Fibroblast of the aortic adventitia (primary cell): ENCODE measurements around the gene AFM. TPM values are rescaled to one million over a fixed set of nuclear protein-coding genes. Genes with fewer than 3 reads are reported as not detected.

ENCODE experiments used
- DNase-seq: peaks from one replicate; pipeline ENCODE4 v3.0.0-alpha.2; 2010; ENCODE audit warnings: low read depth
- H3K4me3 ChIP-seq: 2 replicates; pipeline ENCODE4 v1.5.1; 2011; ENCODE audit warnings: low read depth, mild to moderate bottlenecking, control low read depth, low read length, moderate library complexity
- CTCF ChIP-seq: IDR thresholded peaks from 2 replicates; pipeline ENCODE4 v1.5.1; 2011; ENCODE audit warnings: mild to moderate bottlenecking, low read length, control low read depth, inconsistent platforms; ENCODE audit not compliant: insufficient read depth
- total RNA-seq: library from RNA; depleted of rRNA; stranded (reverse); fragments of >200 nt; gene quantifications from 2 replicates; pipeline ENCODE4 v1.2.3, GENCODE V29; 2012; ENCODE audit warnings: low replicate concordance

AFM gene
- total RNA-seq, 1 donor, result not detected

GRCh38 chr4:73448448-73449203, 32.9 kb upstream of the AFM start:
- no peak for DNase-seq
- TF ChIP-seq CTCF, result no peak

DNA sequence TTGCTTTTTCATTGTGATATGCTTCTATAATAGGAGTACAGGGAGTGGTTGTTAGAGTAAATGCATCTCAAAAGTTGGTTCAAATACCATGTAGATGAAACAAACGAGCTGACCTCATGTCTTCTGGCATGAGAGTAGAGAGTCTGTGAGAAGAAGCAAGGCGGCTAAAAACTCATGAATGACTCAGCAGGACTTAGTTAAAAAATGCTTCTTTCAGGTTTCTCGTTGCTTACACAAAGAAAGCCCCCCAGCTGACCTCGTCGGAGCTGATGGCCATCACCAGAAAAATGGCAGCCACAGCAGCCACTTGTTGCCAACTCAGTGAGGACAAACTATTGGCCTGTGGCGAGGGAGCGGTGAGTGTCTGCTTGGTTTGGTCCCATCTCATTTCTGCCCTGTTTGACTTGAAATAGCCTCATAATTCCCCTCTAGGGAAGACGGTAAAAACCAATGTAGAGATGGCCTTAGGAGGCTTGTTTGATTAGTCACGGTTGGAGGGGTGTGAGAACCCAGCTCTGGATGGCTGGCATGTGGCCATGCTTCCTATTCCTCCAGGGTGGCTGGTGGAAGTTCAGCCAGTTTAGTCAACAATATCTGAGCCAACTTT, 31.0 kb upstream of the AFM start:
- DNase-seq, result peak; percentile 96
- H3K4me3 ChIP-seq, result peak overlapping the region; percentile 43
- TF ChIP-seq CTCF, result no peak

More at GRCh38 chr4:73448448-73449203, 32.9 kb upstream of the AFM start:
- no peak overlapping the region for H3K4me3 ChIP-seq

GRCh38 chr4:73451404-73451803, 30.1 kb upstream of the AFM start:
- DNase-seq, result peak; percentile 71
- TF ChIP-seq CTCF, result no peak

DNA sequence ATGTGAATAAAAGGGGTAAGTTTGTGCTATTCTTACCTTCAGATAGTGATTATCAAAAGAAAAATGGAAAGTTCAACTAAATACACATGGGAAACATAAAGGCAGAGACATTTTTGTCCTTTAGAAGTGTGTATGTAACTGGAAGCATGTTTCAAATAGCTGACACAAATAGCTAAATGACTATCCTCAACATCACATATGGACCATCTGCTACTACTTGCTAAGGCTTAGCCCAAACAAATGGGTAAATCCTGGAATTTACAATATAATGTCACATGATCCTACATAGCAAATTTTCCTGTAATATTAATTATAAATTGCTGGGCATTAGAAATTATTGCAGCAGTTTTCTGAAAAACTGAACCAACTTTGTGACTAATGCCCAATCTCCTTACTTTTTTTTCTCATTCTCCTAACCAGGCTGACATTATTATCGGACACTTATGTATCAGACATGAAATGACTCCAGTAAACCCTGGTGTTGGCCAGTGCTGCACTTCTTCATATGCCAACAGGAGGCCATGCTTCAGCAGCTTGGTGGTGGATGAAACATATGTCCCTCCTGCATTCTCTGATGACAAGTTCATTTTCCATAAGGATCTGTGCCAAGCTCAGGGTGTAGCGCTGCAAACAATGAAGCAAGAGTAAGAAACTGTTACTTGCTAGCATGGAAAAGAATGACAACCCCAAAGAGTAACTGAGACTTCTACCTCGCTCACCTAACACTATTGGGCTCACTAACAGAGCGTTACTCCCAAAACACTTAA, 29.4 kb upstream of the AFM start:
- no peak overlapping the region for H3K4me3 ChIP-seq
- peak; percentile 36 for DNase-seq
- no peak for TF ChIP-seq CTCF

More at GRCh38 chr4:73451404-73451803, 30.1 kb upstream of the AFM start:
- H3K4me3 ChIP-seq, result no peak overlapping the region

GRCh38 chr4:73452953-73453700, 28.4 kb upstream of the AFM start:
- DNase-seq, result peak; percentile 42

More at GRCh38 chr4:73452953-73453700, 28.4 kb upstream of the AFM start:
- no peak overlapping the region for H3K4me3 ChIP-seq
- no peak for TF ChIP-seq CTCF
